ENCODE measurements around the gene USP22. TPM values are rescaled to one million over a fixed set of nuclear protein-coding genes. Genes with fewer than 3 reads are reported as not detected.

Gene USP22
- total RNA-seq, 3 donors from 2014 or later = 162 to 168 (median 168) TPM

GRCh38 chr17:21005367-21005766 lies 37.4 kb downstream of the USP22 start:
- DNase-seq = no peak
- no peak for TF ChIP-seq CTCF (IDR thresholded peaks at IDR 0.05)
- H3K9me3 ChIP-seq = no peaks in the 10 kb centered on the region
- peaks cover 13% of the 10 kb centered on the region for H3K36me3 ChIP-seq (ENCODE audit: low read depth)
- H3K4me3 ChIP-seq = no peak overlapping the region
- ATAC-seq = no peak
- intact Hi-C loops (cut with DNase I, micrococcal nuclease) = no loop called here
- H3K4me1 ChIP-seq (ENCODE audit: low read depth) = no peaks in the 10 kb centered on the region

- Histone ChIP-seq H3K4me1 (ENCODE audit: low read depth) (no peaks in the 10 kb centered on the region), H3K9me3 (no peaks in the 10 kb centered on the region), H3K4me3 (no peak overlapping the region), H3K36me3 (ENCODE audit: low read depth) (peaks cover 15% of the 10 kb centered on the region)
- no peak for ATAC-seq
- intact Hi-C loops (cut with DNase I, micrococcal nuclease) = no loop called here
- no peak for DNase-seq
- TF ChIP-seq CTCF (IDR thresholded peaks at IDR 0.05) = no peak
These were observed 38.5 kb downstream of the USP22 start for GRCh38 chr17:21004016-21004930.

GRCh38 chr17:21003007-21003621 lies 39.7 kb downstream of the USP22 start:
- no peak for ATAC-seq
- Histone ChIP-seq H3K9me3 (no peaks in the 10 kb centered on the region), H3K4me1 (ENCODE audit: low read depth) (no peaks in the 10 kb centered on the region), H3K36me3 (ENCODE audit: low read depth) (peaks cover 12% of the 10 kb centered on the region), H3K4me3 (no peak overlapping the region)
- intact Hi-C loops (cut with DNase I, micrococcal nuclease) = no loop called here
- TF ChIP-seq CTCF (IDR thresholded peaks at IDR 0.05) = no peak
- DNase-seq = no peak

GRCh38 chr17:21002309-21003006 lies 40.4 kb downstream of the USP22 start:
- ATAC-seq (no peak), DNase-seq (no peak)
- peaks cover 12% of the 10 kb centered on the region for H3K36me3 ChIP-seq (ENCODE audit: low read depth)
- H3K4me1 ChIP-seq (ENCODE audit: low read depth) = no peaks in the 10 kb centered on the region
- no peaks in the 10 kb centered on the region for H3K9me3 ChIP-seq
- intact Hi-C loops (cut with DNase I, micrococcal nuclease) = no loop called here
- no peak for TF ChIP-seq CTCF (IDR thresholded peaks at IDR 0.05)
- H3K4me3 ChIP-seq = no peak overlapping the region

GRCh38 chr17:21001813-21002221 lies 41.0 kb downstream of the USP22 start:
- intact Hi-C loops (cut with DNase I, micrococcal nuclease) = no loop called here
- no peaks in the 10 kb centered on the region for H3K4me1 ChIP-seq (ENCODE audit: low read depth)
- ATAC-seq (peak; percentile 65), DNase-seq (peak in 2 of 3 donors; percentile 61 to 68)
- H3K36me3 ChIP-seq (ENCODE audit: low read depth) = peaks cover 12% of the 10 kb centered on the region
- TF ChIP-seq CTCF (IDR thresholded peaks at IDR 0.05) = no peak
- H3K9me3 ChIP-seq = no peaks in the 10 kb centered on the region
- no peak overlapping the region for H3K4me3 ChIP-seq
